Neural cell (in vitro differentiated cells): ENCODE measurements around the gene P2RY8. TPM values are rescaled to one million over a fixed set of nuclear protein-coding genes. Genes with fewer than 3 reads are reported as not detected.

Source experiments
- H2AFZ ChIP-seq: fragments of 200-600, 300-800 bp; sonication (generic), shearing (Covaris generic); 2 replicates; pipeline ENCODE4 v1.6.0; 2014; ENCODE audit warnings: low read depth, mild to moderate bottlenecking, antibody characterized with exemption, low read length, moderate library complexity
- H3F3A ChIP-seq: fragments of 200-600 bp; shearing (Covaris generic); 2 replicates; pipeline ENCODE4 v1.6.1; 2016; ENCODE audit warnings: mild to moderate bottlenecking, moderate library complexity, mixed read lengths, antibody characterized with exemption, low read length; ENCODE audit not compliant: insufficient read depth, poor library complexity, severe bottlenecking
- H3K27ac ChIP-seq: fragments of 200-600, 300-800 bp; sonication (generic), shearing (Covaris generic); 2 replicates; pipeline ENCODE4 v1.5.1; 2014; ENCODE audit warnings: mild to moderate bottlenecking, low read length, moderate library complexity
- H3K27me3 ChIP-seq: fragments of 300-800, 200-600 bp; sonication (generic), shearing (Covaris generic); 2 replicates; pipeline ENCODE4 v1.6.0; 2014; ENCODE audit warnings: mild to moderate bottlenecking, low read depth, low read length, moderate library complexity; ENCODE audit not compliant: insufficient read depth
- H3K36me3 ChIP-seq: fragments of 300-800, 200-600 bp; sonication (generic), shearing (Covaris generic); 2 replicates; pipeline ENCODE4 v1.5.1; 2014; ENCODE audit warnings: mild to moderate bottlenecking, antibody characterized with exemption, low read length, moderate library complexity; ENCODE audit not compliant: insufficient read depth
- H3K4me2 ChIP-seq: fragments of 300-800, 200-600 bp; sonication (generic), shearing (Covaris generic); 2 replicates; pipeline ENCODE4 v1.6.0; 2014; ENCODE audit warnings: mild to moderate bottlenecking, low read length
- H3K4me3 ChIP-seq: fragments of 300-800, 200-600 bp; sonication (generic), shearing (Covaris generic); 2 replicates; pipeline ENCODE4 v1.5.1; 2014; ENCODE audit warnings: mild to moderate bottlenecking, low read length, moderate library complexity
- H3K79me2 ChIP-seq: fragments of 200-600 bp; shearing (Covaris generic); replicated peaks from 2 replicates; pipeline ENCODE4 v1.6.0; 2014; ENCODE audit warnings: mild to moderate bottlenecking, low read length, moderate library complexity; ENCODE audit not compliant: insufficient read depth
- H3K9ac ChIP-seq: fragments of 300-800, 200-600 bp; sonication (generic), shearing (Covaris generic); 2 replicates; pipeline ENCODE4 v1.6.1; 2016; ENCODE audit warnings: mild to moderate bottlenecking, low read length, mixed read lengths
- H3K9me2 ChIP-seq: fragments of 200-600 bp; shearing (Covaris generic); 2 replicates; pipeline ENCODE4 v1.6.1; 2016; ENCODE audit warnings: mild to moderate bottlenecking, low read length, mixed read lengths; ENCODE audit not compliant: insufficient read depth
- H3K9me3 ChIP-seq: fragments of 200-600, 300-800 bp; sonication (generic), shearing (Covaris generic); 2 replicates; pipeline ENCODE4 v1.6.1; 2016; ENCODE audit warnings: mild to moderate bottlenecking, mixed run types, low read length, moderate library complexity, mixed read lengths
- H4K20me1 ChIP-seq: fragments of 200-600 bp; shearing (Covaris generic); 2 replicates; pipeline ENCODE4 v1.6.1; 2016; ENCODE audit warnings: mild to moderate bottlenecking, mixed run types; ENCODE audit not compliant: insufficient read depth
- CTCF ChIP-seq: fragments of 450-650 bp; IDR thresholded peaks from 2 replicates; pipeline ENCODE4 v1.5.1; 2014; ENCODE audit warnings: antibody characterized with exemption, mild to moderate bottlenecking, moderate library complexity; ENCODE audit not compliant: poor library complexity, severe bottlenecking
- EP300 ChIP-seq: fragments of 450-650 bp; conservative IDR thresholded peaks from 2 replicates; pipeline ENCODE4 v1.6.1; 2014; ENCODE audit warnings: antibody characterized with exemption, mild to moderate bottlenecking, moderate library complexity; ENCODE audit not compliant: poor library complexity, severe bottlenecking
- EZH2 ChIP-seq: fragments of 200-600, 300-800 bp; shearing (Covaris generic), sonication (generic); IDR thresholded peaks from 2 replicates; pipeline ENCODE4 v1.6.1; 2014; ENCODE audit warnings: antibody characterized with exemption, low read length, borderline replicate concordance, mild to moderate bottlenecking; ENCODE audit not compliant: insufficient read depth, poor library complexity, severe bottlenecking
- MXI1 ChIP-seq: fragments of 450-650 bp; conservative IDR thresholded peaks from 2 replicates; pipeline ENCODE4 v1.6.1; 2014; ENCODE audit warnings: antibody characterized with exemption, mild to moderate bottlenecking; ENCODE audit not compliant: poor library complexity, severe bottlenecking
- POLR2AphosphoS5 ChIP-seq: IDR thresholded peaks from 2 replicates; pipeline ENCODE4 v1.6.1; 2012
- RAD21 ChIP-seq: fragments of 450-650 bp; conservative IDR thresholded peaks from 2 replicates; pipeline ENCODE4 v1.6.1; 2014; ENCODE audit warnings: antibody characterized with exemption, mild to moderate bottlenecking, moderate library complexity
- SMC3 ChIP-seq: fragments of 450-650 bp; conservative IDR thresholded peaks from 2 replicates; pipeline ENCODE4 v1.6.1; 2014; ENCODE audit warnings: antibody characterized with exemption, mild to moderate bottlenecking, moderate library complexity; ENCODE audit not compliant: poor library complexity
- TAF1 ChIP-seq: IDR thresholded peaks from 2 replicates; pipeline ENCODE4 v1.6.1; 2012; ENCODE audit warnings: low read depth
- polyA plus RNA-seq: library from polyadenylated mRNA; depleted of rRNA; stranded (reverse); fragments of >200 nt; gene quantifications from 2 replicates; pipeline ENCODE4 v1.2.3, GENCODE V29; 2014
- TF ChIP-seq, protein P1 (sequence below): IDR thresholded peaks from 2 replicates; pipeline ENCODE4 v1.6.1; 2012; ENCODE audit warnings: borderline replicate concordance

Gene P2RY8
- polyA plus RNA-seq, 1 donor from 2014 or later = not detected

GRCh38 chrX:1578511-1579173 is 41.7 kb upstream of the P2RY8 start:
- no peaks in the 10 kb centered on the region for H3K36me3 ChIP-seq
- H3K9me3 ChIP-seq = no peaks in the 10 kb centered on the region
- no peaks in the 10 kb centered on the region for H3K9me2 ChIP-seq
- no peak overlapping the region for H3K4me2 ChIP-seq
- no peaks in the 10 kb centered on the region for H3K79me2 ChIP-seq
- no peak overlapping the region for H3K9ac ChIP-seq
- no peak for TF ChIP-seq EP300
- H3K27ac ChIP-seq = no peak overlapping the region
- no peaks in the 10 kb centered on the region for H3F3A ChIP-seq
- no peaks in the 10 kb centered on the region for H4K20me1 ChIP-seq
- H3K27me3 ChIP-seq = no peaks in the 10 kb centered on the region
- no peak overlapping the region for H2AFZ ChIP-seq
- no peak overlapping the region for H3K4me3 ChIP-seq

DNA sequence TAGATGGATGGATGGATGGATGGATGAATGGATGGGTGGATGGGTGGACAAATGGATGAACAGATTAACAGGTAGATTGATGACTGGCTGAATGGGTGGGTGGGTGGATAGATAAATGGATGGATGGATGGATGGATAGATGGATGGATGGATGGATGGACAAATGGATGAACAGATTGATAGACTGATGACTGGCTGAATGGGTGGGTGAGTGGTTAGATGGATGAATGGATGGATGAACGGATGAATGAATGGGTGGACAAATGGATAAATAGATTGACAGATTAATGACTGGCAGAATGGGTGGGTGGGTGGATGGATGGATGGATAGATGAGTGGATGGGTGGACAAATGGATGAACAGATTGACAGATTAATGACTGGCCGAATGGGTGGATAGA is 40.9 kb upstream of the P2RY8 start:
- no peaks in the 10 kb centered on the region for H3K27me3 ChIP-seq
- no peaks in the 10 kb centered on the region for H3K9me2 ChIP-seq
- H3K4me3 ChIP-seq = no peak overlapping the region
- H3K4me2 ChIP-seq = no peak overlapping the region
- no peaks in the 10 kb centered on the region for H4K20me1 ChIP-seq
- TF ChIP-seq CTCF (no peak), EZH2 (no peak), EP300 (no peak), TAF1 (no peak), POLR2AphosphoS5 (no peak), RAD21 (no peak), SMC3 (no peak), MXI1 (no peak)
- TF ChIP-seq, protein P1, sequence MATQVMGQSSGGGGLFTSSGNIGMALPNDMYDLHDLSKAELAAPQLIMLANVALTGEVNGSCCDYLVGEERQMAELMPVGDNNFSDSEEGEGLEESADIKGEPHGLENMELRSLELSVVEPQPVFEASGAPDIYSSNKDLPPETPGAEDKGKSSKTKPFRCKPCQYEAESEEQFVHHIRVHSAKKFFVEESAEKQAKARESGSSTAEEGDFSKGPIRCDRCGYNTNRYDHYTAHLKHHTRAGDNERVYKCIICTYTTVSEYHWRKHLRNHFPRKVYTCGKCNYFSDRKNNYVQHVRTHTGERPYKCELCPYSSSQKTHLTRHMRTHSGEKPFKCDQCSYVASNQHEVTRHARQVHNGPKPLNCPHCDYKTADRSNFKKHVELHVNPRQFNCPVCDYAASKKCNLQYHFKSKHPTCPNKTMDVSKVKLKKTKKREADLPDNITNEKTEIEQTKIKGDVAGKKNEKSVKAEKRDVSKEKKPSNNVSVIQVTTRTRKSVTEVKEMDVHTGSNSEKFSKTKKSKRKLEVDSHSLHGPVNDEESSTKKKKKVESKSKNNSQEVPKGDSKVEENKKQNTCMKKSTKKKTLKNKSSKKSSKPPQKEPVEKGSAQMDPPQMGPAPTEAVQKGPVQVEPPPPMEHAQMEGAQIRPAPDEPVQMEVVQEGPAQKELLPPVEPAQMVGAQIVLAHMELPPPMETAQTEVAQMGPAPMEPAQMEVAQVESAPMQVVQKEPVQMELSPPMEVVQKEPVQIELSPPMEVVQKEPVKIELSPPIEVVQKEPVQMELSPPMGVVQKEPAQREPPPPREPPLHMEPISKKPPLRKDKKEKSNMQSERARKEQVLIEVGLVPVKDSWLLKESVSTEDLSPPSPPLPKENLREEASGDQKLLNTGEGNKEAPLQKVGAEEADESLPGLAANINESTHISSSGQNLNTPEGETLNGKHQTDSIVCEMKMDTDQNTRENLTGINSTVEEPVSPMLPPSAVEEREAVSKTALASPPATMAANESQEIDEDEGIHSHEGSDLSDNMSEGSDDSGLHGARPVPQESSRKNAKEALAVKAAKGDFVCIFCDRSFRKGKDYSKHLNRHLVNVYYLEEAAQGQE = no peak
- no peaks in the 10 kb centered on the region for H3K36me3 ChIP-seq
- no peaks in the 10 kb centered on the region for H3F3A ChIP-seq
- H3K27ac ChIP-seq = no peak overlapping the region
- no peaks in the 10 kb centered on the region for H3K79me2 ChIP-seq
- no peaks in the 10 kb centered on the region for H3K9me3 ChIP-seq
- no peak overlapping the region for H3K9ac ChIP-seq
- no peak overlapping the region for H2AFZ ChIP-seq
